NT2/D1 (cell line): ENCODE measurements around the gene RNASE1.

Source experiments
- SUZ12 ChIP-seq: IDR thresholded peaks from 2 replicates; pipeline ENCODE4 v1.6.1; 2011; ENCODE audit not compliant: insufficient read length, insufficient read depth; ENCODE audit errors: extremely low read depth
- YY1 ChIP-seq: IDR thresholded peaks from 2 replicates; pipeline ENCODE4 v1.6.1; 2011; ENCODE audit not compliant: insufficient read length, insufficient read depth
- ZNF274 ChIP-seq: IDR thresholded peaks from 2 replicates; pipeline ENCODE4 v1.6.1; 2011; ENCODE audit warnings: mild to moderate bottlenecking, low read depth, low read length

DNA sequence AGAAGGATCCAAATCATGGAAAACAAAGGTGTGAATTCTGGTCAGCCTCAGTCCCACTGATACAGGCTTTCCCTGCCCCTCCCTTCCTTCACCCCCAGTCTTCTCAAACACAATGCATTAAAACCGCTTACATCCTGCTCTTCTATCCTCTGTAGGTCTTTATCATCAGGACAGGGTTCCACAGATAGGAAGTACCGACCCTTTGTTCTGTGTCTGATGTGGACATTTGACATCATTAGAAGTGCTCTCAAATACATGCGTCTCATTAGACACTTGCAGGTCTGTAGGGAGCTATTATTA lies 34.1 kb downstream of the RNASE1 start:
- TF ChIP-seq YY1 (no peak), SUZ12 (no peak), ZNF274 (no peak)
